Measurements from ENCODE around the gene LRRN2. TPM values are rescaled to one million over a fixed set of nuclear protein-coding genes. Genes with fewer than 3 reads are reported as not detected.

Gene LRRN2
- 10 to 100 TPM in 3 of 4 donors, 1 to 10 TPM in 1; 2.0 to 32.9 (median 23.8) TPM for total RNA-seq

DNA sequence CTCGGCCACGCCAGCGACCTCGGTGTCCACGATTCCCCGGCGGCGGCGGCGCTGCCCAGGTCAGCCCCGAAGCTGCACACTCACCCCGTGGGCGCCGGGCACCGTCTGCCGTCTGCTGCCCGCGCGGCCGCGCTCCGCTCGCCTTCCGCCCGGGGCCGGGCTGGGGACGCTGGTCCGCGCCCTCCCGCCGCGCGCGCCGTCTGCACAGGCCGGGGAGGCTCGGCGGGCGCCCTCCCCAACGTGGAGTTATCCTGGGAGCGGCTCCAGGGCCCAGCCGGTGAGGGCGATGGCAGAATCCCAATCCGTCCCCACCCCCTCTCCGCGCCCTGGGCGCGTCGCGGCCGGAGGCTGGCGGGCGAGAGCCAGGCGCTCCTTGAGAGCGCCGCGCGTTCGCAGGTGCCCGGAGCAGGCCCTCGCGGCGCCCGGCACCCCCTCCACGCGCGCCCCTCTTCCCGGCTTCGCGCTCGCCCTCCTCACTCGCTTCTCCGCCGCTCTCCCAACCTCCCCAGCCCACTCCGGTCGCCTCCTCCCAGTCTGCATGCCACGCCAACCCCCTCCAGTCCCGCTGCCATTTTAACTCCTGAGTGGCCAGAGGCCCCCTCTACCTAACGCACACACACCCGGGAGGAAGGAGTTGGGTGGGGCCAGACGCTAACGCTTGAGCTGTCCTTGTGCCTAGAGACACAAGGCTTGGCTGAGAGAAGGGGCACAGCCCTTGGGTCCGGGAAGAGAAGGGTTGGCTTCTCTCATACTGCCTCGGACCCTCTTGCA is at the start of gene LRRN2:
LRRN2 (minus strand) TSS at position 503 of the 771 bp plus-strand sequence. CDS start 65,746 bp downstream, outside the sequence.
- in situ Hi-C loops (cut with MboI; ENCODE audit: low pct_ligation_motif_present in 1 of 4, low pct_unique_long_range_greater_than_20kb in 1 of 4, low sequenced_read_pairs in 3 of 4) (no loop called here), intact Hi-C loops (cut with DNase I; ENCODE audit: low total_unique reads) (no loop called here)
- Histone ChIP-seq H3K27me3 (peaks cover 18% of the 10 kb centered on the region), H3K9me3 (no peaks in the 10 kb centered on the region), H3K4me3 (peak within 1 kb of the TSS; percentile 57 to 71 (median 61)), H3K36me3 (no peaks in the 10 kb centered on the region), H3K27ac (peak within 1 kb of the TSS; percentile 62 to 66 (median 64)), H3K4me1 (peaks cover 0 to 24% (median 16%) of the 10 kb centered on the region in 4 donors)
- peak; percentile 60 for DNase-seq
- 9% methylated on average over 31 of the region's 84 CpGs; no CpG with 5 or more reads in 1 of the 2 donors for WGBS, 2 donors (ENCODE audit: low coverage in 1 of 2)
- no peak for TF ChIP-seq POLR2AphosphoS5 (IDR thresholded peaks at IDR 0.05)
- TF ChIP-seq, protein P1, sequence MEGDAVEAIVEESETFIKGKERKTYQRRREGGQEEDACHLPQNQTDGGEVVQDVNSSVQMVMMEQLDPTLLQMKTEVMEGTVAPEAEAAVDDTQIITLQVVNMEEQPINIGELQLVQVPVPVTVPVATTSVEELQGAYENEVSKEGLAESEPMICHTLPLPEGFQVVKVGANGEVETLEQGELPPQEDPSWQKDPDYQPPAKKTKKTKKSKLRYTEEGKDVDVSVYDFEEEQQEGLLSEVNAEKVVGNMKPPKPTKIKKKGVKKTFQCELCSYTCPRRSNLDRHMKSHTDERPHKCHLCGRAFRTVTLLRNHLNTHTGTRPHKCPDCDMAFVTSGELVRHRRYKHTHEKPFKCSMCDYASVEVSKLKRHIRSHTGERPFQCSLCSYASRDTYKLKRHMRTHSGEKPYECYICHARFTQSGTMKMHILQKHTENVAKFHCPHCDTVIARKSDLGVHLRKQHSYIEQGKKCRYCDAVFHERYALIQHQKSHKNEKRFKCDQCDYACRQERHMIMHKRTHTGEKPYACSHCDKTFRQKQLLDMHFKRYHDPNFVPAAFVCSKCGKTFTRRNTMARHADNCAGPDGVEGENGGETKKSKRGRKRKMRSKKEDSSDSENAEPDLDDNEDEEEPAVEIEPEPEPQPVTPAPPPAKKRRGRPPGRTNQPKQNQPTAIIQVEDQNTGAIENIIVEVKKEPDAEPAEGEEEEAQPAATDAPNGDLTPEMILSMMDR (IDR thresholded peaks at IDR 0.05) = no peak

DNA sequence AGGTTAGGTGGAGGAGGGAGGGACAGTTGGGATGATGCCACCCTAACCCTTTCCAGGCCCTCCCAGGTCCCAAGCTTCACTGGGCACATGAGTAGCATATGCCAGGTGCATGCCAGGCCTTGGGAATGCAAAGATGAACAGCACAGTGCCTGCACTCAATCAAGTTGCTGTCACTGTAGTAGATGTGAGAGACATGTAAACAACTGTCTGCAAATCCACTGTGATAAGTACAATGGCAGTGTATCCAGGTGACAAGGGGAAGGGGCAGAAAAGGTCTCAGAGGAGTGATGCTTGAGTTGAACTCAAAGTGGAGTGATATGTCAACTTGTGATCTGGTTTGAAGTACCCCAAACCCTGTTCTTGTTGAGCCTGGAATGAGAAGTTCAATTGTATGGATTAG is 49.5 kb upstream of the LRRN2 start:
- H3K4me1 ChIP-seq = no peaks in the 10 kb centered on the region
- H3K9me3 ChIP-seq = peaks cover 0 to 6% of the 10 kb centered on the region in 2 donors
- in situ Hi-C loops (cut with MboI; ENCODE audit: low pct_ligation_motif_present in 1 of 4, low pct_unique_long_range_greater_than_20kb in 1 of 4, low sequenced_read_pairs in 3 of 4) = no loop called here
- H3K27me3 ChIP-seq = peaks cover 26% of the 10 kb centered on the region
- no peak for DNase-seq
- no peaks in the 10 kb centered on the region for H3K36me3 ChIP-seq
- intact Hi-C loops (cut with DNase I; ENCODE audit: low total_unique reads) = no loop called here
- no peak overlapping the region for H3K27ac ChIP-seq
- no peak overlapping the region for H3K4me3 ChIP-seq
- TF ChIP-seq POLR2AphosphoS5 (IDR thresholded peaks at IDR 0.05) = no peak
- TF ChIP-seq, protein P1 (IDR thresholded peaks at IDR 0.05) = no peak
- TF ChIP-seq POLR2A (IDR thresholded peaks at IDR 0.05) = no peak
- TF ChIP-seq EP300 (IDR thresholded peaks at IDR 0.05; ENCODE audit: low read depth) = no peak

DNA sequence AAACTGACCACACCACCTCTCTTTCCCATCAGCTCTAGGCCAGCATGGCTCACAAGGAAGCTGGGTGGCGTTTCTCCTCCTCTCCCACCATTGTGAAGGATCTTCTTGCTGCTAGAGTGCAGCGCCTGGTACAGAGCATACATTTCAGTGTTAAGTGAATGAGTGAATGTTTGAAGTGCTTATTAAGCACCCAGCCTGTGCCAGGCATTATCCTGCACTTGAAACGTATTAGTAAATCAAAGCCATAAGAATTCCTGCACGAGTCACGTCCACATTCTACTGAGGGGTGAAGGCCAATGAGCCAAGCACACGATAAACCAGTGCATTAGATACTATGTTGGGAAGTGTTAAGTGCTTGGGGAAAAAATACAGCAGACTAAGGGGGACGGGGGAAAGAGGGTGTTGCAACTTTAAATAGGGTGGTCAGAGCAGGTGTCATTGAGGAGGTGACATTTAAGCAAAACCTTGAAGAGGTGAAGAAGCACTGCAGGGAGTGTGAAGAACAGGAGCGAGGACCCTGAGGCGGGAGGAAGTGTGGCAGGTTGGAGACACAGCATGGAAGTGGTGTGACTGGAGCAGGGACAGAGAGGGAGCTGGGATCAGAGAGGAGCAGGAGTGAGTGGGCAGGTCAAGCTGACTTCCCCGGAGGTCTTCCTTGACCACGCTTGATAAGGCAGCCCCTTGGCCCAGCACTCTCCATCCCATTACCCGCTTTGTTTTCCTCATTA is 48.5 kb upstream of the LRRN2 start:
- TF ChIP-seq, protein P1 (IDR thresholded peaks at IDR 0.05) = no peak
- DNase-seq = no peak
- peaks cover 16% of the 10 kb centered on the region for H3K27me3 ChIP-seq
- in situ Hi-C loops (cut with MboI; ENCODE audit: low pct_ligation_motif_present in 1 of 4, low pct_unique_long_range_greater_than_20kb in 1 of 4, low sequenced_read_pairs in 3 of 4) (no loop called here), intact Hi-C loops (cut with DNase I; ENCODE audit: low total_unique reads) (no loop called here)
- 79 to 100% methylated on average over 1 to 12 of the region's 12 CpGs for WGBS, 2 donors (ENCODE audit: low coverage in 1 of 2)
- H3K4me1 ChIP-seq = no peaks in the 10 kb centered on the region
- H3K9me3 ChIP-seq = peaks cover 0 to 5% of the 10 kb centered on the region in 2 donors
- H3K27ac ChIP-seq = no peak overlapping the region
- H3K36me3 ChIP-seq = no peaks in the 10 kb centered on the region
- H3K4me3 ChIP-seq = no peak overlapping the region

DNA sequence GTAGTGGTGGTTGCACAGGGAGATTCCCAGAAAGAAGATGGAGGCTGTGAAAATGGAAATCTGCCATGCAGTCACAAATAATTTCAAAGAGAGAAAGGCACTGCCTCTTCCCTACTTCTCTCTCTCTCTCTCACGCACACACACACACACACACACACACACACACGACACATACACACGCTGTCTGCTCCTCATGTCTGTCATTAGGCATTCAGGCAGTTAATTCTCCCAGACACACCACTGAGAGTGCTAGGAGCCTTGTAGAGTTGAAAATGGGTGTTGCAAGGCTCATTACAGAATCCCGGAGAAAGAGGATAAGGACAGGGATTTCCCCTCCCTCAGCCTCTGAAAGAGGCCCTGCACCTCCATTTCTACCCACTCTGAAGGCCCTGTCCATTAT is 47.8 kb upstream of the LRRN2 start:
- in situ Hi-C loops (cut with MboI; ENCODE audit: low pct_ligation_motif_present in 1 of 4, low pct_unique_long_range_greater_than_20kb in 1 of 4, low sequenced_read_pairs in 3 of 4) = no loop called here
- no peak overlapping the region for H3K27ac ChIP-seq
- no peaks in the 10 kb centered on the region for H3K4me1 ChIP-seq
- H3K27me3 ChIP-seq = peaks cover 9% of the 10 kb centered on the region
- H3K9me3 ChIP-seq = no peaks in the 10 kb centered on the region
- TF ChIP-seq, protein P1 (IDR thresholded peaks at IDR 0.05) = no peak
- TF ChIP-seq POLR2AphosphoS5 (IDR thresholded peaks at IDR 0.05) = no peak
- no peak for TF ChIP-seq POLR2A (IDR thresholded peaks at IDR 0.05)
- no peak for TF ChIP-seq EP300 (IDR thresholded peaks at IDR 0.05; ENCODE audit: low read depth)
- DNase-seq = no peak
- no peaks in the 10 kb centered on the region for H3K36me3 ChIP-seq
- 80% methylated on average over 4 of the region's 4 CpGs; no CpG with 5 or more reads in 1 of the 2 donors for WGBS, 2 donors (ENCODE audit: low coverage in 1 of 2)
- H3K4me3 ChIP-seq = no peak overlapping the region
- intact Hi-C loops (cut with DNase I; ENCODE audit: low total_unique reads) = no loop called here
